Activated naive CD8-positive, alpha-beta T cell treated with anti-CD3 and anti-CD28 coated beads, Interleukin-2, amount 10 ng/mL, durations not matched to agents 7 days and 5 days (primary cell): ENCODE data around the gene LY6G6C. TPM values are rescaled to one million over a fixed set of nuclear protein-coding genes. Genes with fewer than 3 reads are reported as not detected.
A peak's percentile ranks its signal among the peaks of the same experiment; 100 is the strongest.

ENCODE experiments used
- ATAC-seq: fragments of 150-1000 bp; cut with Tn5 transposase; one replicate; pipeline ENCODE4 v1.10.0; 2021; ENCODE audit warnings: low read depth, moderate library complexity
- POLR2A ChIA-PET: fragments of 350-600 bp; sonication (Branson Sonifier 250); formaldehyde crosslinking; loops from one replicate; lab custom pipeline; 2021; ENCODE audit warnings: antibody characterized with exemption; lab: Charles Lee
- DNase-seq: peaks from one replicate; pipeline ENCODE4 v3.0.0; 2021
- H3K27ac Mint-ChIP-seq: one replicate; pipeline ENCODE4 v1.8.0; 2022; ENCODE audit warnings: mild to moderate bottlenecking, mixed read lengths
- H3K27me3 Mint-ChIP-seq: one replicate; pipeline ENCODE4 v1.8.0; 2022; ENCODE audit warnings: mild to moderate bottlenecking, moderate library complexity, mixed read lengths
- H3K36me3 Mint-ChIP-seq: one replicate; pipeline ENCODE4 v1.8.0; 2021; ENCODE audit warnings: mild to moderate bottlenecking, mixed read lengths
- H3K4me1 Mint-ChIP-seq: one replicate; pipeline ENCODE4 v1.8.0; 2021; ENCODE audit warnings: mixed read lengths
- H3K4me3 Mint-ChIP-seq: one replicate; pipeline ENCODE4 v1.8.0; 2022; ENCODE audit warnings: mild to moderate bottlenecking, moderate library complexity, mixed read lengths
- H3K9me3 Mint-ChIP-seq: one replicate; pipeline ENCODE4 v1.8.0; 2021; ENCODE audit warnings: mixed read lengths
- total RNA-seq, 2 experiments: library from RNA; stranded (reverse); gene quantifications; one replicate each; pipeline ENCODE4 v1.2.3, GENCODE V29; 2021

LY6G6C gene
- total RNA-seq, 2 experiments from 2014 or later: not detected

GRCh38 chr6:31729515-31729978, 8.0 kb upstream of the LY6G6C start:
- Mint-ChIP-seq H3K27ac (peak overlapping the region; percentile 88), H3K27me3 (no peaks in the 10 kb centered on the region), H3K36me3 (peaks cover 43% of the 10 kb centered on the region), H3K9me3 (no peaks in the 10 kb centered on the region), H3K4me3 (peak overlapping the region; percentile 98), H3K4me1 (peaks cover 59% of the 10 kb centered on the region)
- DNase-seq: peak; percentile 84
- POLR2A ChIA-PET: interaction anchor here (0.6 to 9.4 kb wide), 20 partner anchors 8 to 109 kb away, joined by 3 to 137 read pairs (median 4); partner anchors contain the start of genes ABHD16A, CLIC1, GPANK1 and HSPA1A
- peak; percentile 57 for ATAC-seq

- peaks cover 43% of the 10 kb centered on the region for H3K36me3 Mint-ChIP-seq
- H3K9me3 Mint-ChIP-seq: no peaks in the 10 kb centered on the region
- DNase-seq: no peak
- peak within 1 kb of the TSS; percentile 88 for H3K27ac Mint-ChIP-seq
- POLR2A ChIA-PET: interaction anchor here (0.6 to 9.4 kb wide), 15 partner anchors 8 to 109 kb away, joined by 3 to 137 read pairs (median 5); partner anchors contain the start of genes ABHD16A, CLIC1, GPANK1 and LSM2
- peak; percentile 34 for ATAC-seq
- H3K4me1 Mint-ChIP-seq: peaks cover 59% of the 10 kb centered on the region
- H3K27me3 Mint-ChIP-seq: no peaks in the 10 kb centered on the region
- peak within 1 kb of the TSS; percentile 98 for H3K4me3 Mint-ChIP-seq
These were observed 7.4 kb upstream of the LY6G6C start, which contains the start of gene DDAH2 for GRCh38 chr6:31728767-31729514. TSS of gene DDAH2 (minus strand) at chr6:31729299. CDS start at chr6:31729161, 138 bp downstream.

GRCh38 chr6:31727717-31728671, 6.4 kb upstream of the LY6G6C start:
- peak overlapping the region; percentile 76 for H3K27ac Mint-ChIP-seq
- peaks cover 54% of the 10 kb centered on the region for H3K4me1 Mint-ChIP-seq
- H3K4me3 Mint-ChIP-seq: peak overlapping the region; percentile 98
- POLR2A ChIA-PET: interaction anchor here (0.6 to 9.4 kb wide), 7 partner anchors 9 to 102 kb away, joined by 3 to 137 read pairs (median 5); partner anchors contain the start of genes ABHD16A, BAG6, CLIC1 and HSPA1B
- H3K27me3 Mint-ChIP-seq: no peaks in the 10 kb centered on the region
- ATAC-seq (no peak), DNase-seq (no peak)
- H3K9me3 Mint-ChIP-seq: no peaks in the 10 kb centered on the region
- H3K36me3 Mint-ChIP-seq: peaks cover 34% of the 10 kb centered on the region

DNA sequence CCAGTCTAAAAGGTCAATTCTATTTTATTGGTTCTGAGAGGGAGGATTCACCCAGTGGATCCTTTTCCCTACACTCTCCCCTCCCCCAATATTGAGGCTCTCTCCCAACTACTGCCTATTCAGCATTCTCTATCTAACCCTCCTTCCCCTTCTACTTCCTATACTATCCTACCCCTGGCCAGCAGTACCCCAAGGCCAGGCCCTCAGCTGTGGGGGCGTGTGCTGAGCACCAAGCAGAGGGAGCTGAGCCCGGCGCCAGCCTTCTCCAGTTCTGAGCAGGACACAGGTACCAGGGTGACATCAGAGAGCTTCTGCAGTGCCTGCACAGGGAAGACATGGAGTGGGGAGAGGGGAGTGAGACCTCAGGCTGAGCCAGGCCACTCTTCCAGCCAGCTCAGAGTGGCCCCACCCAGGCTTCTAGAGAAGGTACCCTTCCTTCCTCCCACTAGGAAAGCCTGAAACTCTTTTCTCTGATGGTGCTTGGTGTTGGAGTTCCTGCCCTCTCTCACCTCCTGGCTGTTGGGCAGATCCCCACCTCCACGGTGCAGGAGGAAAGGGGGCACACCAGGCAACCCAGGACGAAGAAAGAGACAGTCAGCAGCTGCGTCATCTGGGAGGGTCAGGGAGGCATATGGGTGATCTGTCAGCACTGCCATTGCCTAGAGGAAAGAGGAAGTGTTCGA, 5.6 kb upstream of the LY6G6C start:
- Mint-ChIP-seq H3K27ac (peak overlapping the region; percentile 76), H3K9me3 (no peaks in the 10 kb centered on the region), H3K36me3 (peaks cover 32% of the 10 kb centered on the region), H3K4me1 (peaks cover 53% of the 10 kb centered on the region), H3K4me3 (peak overlapping the region; percentile 57), H3K27me3 (no peaks in the 10 kb centered on the region)
- DNase-seq (no peak), ATAC-seq (peak; percentile 31)
- POLR2A ChIA-PET: interaction anchor here (1.2 to 9.4 kb wide), 7 partner anchors 10 to 100 kb away, joined by 3 to 137 read pairs (median 4); partner anchors contain the start of genes ABHD16A, BAG6, CLIC1 and GPANK1

GRCh38 chr6:31725502-31726350, 4.2 kb upstream of the LY6G6C start:
- H3K4me3 Mint-ChIP-seq: no peak overlapping the region
- peaks cover 24% of the 10 kb centered on the region for H3K36me3 Mint-ChIP-seq
- peaks cover 47% of the 10 kb centered on the region for H3K4me1 Mint-ChIP-seq
- peak overlapping the region; percentile 5 for H3K27ac Mint-ChIP-seq
- DNase-seq (no peak), ATAC-seq (no peak)
- no peaks in the 10 kb centered on the region for H3K27me3 Mint-ChIP-seq
- no peaks in the 10 kb centered on the region for H3K9me3 Mint-ChIP-seq
- POLR2A ChIA-PET: interaction anchor here (0.7 to 9.4 kb wide), 5 partner anchors 12 to 66 kb away, joined by 3 to 137 read pairs (median 3); partner anchors contain the start of genes ABHD16A, CLIC1, GPANK1 and MSH5

- Mint-ChIP-seq H3K27me3 (peaks cover 3% of the 10 kb centered on the region), H3K4me3 (peak overlapping the region; percentile 69), H3K4me1 (peaks cover 39% of the 10 kb centered on the region), H3K36me3 (peaks cover 16% of the 10 kb centered on the region), H3K27ac (peak overlapping the region; percentile 85), H3K9me3 (no peaks in the 10 kb centered on the region)
- ATAC-seq (no peak), DNase-seq (no peak)
- POLR2A ChIA-PET: interaction anchor here (1.0 to 9.4 kb wide), 7 partner anchors 10 to 103 kb away, joined by 3 to 137 read pairs (median 4); partner anchors contain the start of genes ABHD16A, CLIC1, GPANK1 and HSPA1B
These were observed 2.6 kb upstream of the LY6G6C start for GRCh38 chr6:31723980-31724691.

DNA sequence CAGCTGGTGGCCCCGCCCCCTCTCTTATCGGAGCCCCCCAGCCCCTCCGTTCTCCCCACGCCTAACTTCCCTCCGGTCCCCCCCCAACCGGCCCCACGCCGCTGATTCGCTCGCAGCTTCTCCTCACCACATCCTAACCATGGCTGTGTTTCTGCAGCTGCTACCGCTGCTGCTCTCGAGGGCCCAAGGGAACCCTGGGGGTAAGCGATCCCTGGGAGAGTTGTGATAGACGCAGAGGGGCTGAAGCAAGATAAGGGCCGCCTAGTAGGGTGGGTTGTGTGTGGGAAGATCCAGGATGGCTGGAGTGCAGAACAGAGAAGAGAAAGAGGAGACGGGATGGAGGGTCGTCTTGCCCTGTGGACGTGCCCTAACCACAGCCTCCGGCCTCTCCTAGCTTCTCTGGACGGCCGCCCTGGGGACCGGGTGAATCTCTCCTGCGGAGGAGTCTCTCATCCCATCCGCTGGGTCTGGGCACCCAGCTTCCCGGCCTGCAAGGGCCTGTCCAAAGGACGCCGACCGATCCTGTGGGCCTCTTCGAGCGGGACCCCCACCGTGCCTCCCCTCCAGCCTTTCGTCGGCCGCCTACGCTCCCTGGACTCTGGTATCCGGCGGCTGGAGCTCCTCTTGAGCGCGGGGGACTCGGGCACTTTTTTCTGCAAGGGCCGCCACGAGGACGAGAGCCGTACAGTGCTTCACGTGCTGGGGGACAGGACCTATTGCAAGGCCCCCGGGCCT, 1.9 kb upstream of the LY6G6C start, which contains the start of gene MPIG6B:
Gene MPIG6B (plus strand): TSS at position 129 of the 735 bp plus-strand sequence. CDS start 11 bp downstream, at position 140.
- Mint-ChIP-seq H3K36me3 (peaks cover 16% of the 10 kb centered on the region), H3K4me3 (peak within 1 kb of the TSS; percentile 69), H3K27me3 (peaks cover 3% of the 10 kb centered on the region), H3K4me1 (peaks cover 35% of the 10 kb centered on the region), H3K27ac (peak within 1 kb of the TSS; percentile 85), H3K9me3 (no peaks in the 10 kb centered on the region)
- DNase-seq (peak; percentile 51), ATAC-seq (peak; percentile 55)
- POLR2A ChIA-PET: interaction anchor here (0.9 to 9.4 kb wide), 9 partner anchors 9 to 104 kb away, joined by 3 to 137 read pairs (median 4); partner anchors contain the start of genes ABHD16A, CLIC1, GPANK1 and HSPA1B

- POLR2A ChIA-PET: interaction anchor here (0.7 to 2.6 kb wide), 5 partner anchors 8 to 498 kb away, joined by 3 to 8 read pairs (median 7); partner anchors contain the start of gene MSH5
- Mint-ChIP-seq H3K4me1 (peaks cover 27% of the 10 kb centered on the region), H3K36me3 (peaks cover 16% of the 10 kb centered on the region), H3K27ac (peak overlapping the region; percentile 42), H3K27me3 (peaks cover 6% of the 10 kb centered on the region), H3K9me3 (no peaks in the 10 kb centered on the region), H3K4me3 (no peak overlapping the region)
- no peak for ATAC-seq
- DNase-seq: no peak
These were observed 627 bp upstream of the LY6G6C start for GRCh38 chr6:31722173-31722572.

DNA sequence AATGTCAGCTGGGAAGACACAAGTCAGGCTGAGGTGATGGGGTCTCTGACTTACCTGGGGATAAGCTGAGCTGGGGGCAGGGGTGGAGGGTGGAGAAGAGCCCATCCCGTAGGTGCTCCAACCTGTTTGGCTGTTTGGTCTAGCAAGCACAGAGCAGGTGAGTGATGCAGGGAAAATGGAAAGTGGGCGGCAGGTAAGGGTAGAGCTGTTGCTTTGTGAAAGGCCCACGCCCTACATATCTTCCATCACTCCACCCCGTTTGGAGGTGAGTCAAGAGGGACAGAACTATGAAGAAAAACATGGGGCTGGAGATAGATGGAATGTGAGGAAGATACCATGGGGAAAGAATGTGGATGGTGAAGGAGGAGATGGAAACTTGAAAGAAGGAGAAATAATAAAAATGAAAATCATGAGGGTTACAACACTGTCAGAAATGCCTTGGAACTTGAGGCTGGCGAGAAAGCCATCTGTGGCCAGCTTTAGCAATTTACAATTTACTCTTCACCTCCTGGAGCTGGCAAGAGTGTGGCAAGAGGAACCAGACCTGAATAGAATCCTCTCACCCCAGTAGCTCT, 1.3 kb downstream of the LY6G6C start:
- POLR2A ChIA-PET: interaction anchor here (1.6 kb wide), 1 partner anchor 17 kb away, joined by 3 read pairs; the partner anchor contains the start of gene ABHD16A
- no peak for DNase-seq
- Mint-ChIP-seq H3K4me3 (no peak overlapping the region), H3K27ac (no peak overlapping the region), H3K9me3 (no peaks in the 10 kb centered on the region), H3K4me1 (peaks cover 10% of the 10 kb centered on the region), H3K27me3 (peaks cover 6% of the 10 kb centered on the region), H3K36me3 (no peaks in the 10 kb centered on the region)
- no peak for ATAC-seq

DNA sequence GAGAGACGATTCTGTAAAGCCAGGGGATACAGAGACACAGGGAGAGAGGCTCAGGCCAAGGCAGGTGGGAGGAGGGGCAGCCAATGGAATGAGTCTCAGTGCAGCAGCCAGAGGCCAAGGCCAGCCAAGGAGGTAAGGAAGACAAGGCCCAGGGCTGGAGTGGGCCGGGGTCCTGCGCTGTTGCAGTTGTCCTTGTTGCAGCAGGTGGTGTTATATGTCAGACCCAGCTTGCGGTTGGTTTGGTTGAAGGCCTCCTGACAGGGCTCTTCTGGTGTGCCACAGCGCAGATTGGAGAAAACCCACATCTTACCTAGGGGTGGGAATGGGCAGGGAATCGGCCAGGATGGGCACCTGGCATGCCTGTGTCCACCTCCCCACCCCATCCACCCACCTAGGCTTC, 2.5 kb downstream of the LY6G6C start:
- no peak for DNase-seq
- Mint-ChIP-seq H3K27ac (no peak overlapping the region), H3K4me3 (no peak overlapping the region), H3K4me1 (peaks cover 5% of the 10 kb centered on the region), H3K36me3 (no peaks in the 10 kb centered on the region), H3K27me3 (peaks cover 9% of the 10 kb centered on the region), H3K9me3 (no peaks in the 10 kb centered on the region)
- ATAC-seq: no peak
- POLR2A ChIA-PET: no interaction called here
